Measurements from ENCODE around the gene TYRO3.
A peak's percentile ranks its signal among the peaks of the same experiment; 100 is the strongest.

TYRO3 gene

DNA sequence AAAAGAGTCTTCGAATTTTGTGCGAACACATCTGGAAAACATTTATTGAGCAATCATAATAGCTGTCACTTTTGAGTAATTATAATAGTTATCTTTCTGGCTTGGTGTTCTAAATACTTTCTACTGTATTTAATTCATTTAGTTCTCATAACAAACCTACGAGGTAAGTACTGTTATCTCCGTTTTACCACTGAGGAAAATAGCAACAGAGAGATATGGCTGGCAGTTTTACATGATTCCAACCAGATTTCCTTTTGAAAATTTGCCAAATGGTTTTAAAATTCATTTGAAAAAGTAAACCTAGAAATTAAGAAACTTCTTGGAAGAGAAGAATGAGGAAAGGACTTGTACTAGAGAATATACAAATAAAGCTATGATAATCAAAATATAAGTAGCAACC, 63.9 kb downstream of the TYRO3 start:
- no peak for DNase-seq
- TF ChIP-seq GATA1 (IDR thresholded peaks at IDR 0.05; ENCODE audit: low read depth, low read length) (no peak), POLR2A (IDR thresholded peaks at IDR 0.05; ENCODE audit: low read length) (no peak)

DNA sequence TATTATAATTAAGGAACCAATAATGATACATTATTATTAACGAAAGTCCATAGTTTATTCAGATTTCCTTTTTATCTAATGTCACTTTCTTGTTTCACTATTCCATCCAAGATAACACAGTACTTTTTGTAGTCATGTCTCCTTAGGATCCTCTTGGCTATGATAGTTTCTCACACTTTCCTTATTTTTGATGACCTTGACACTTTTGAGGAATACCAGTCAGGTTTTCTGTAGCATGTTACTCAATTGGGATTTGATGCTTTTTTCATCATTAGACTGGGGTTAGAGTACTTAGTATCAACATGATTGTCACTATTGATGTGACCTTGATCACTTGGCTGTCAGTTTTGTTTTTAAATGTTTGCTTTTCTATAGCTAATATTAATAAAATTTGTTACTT, 68.2 kb downstream of the TYRO3 start:
- no peak for DNase-seq
- TF ChIP-seq POLR2A (IDR thresholded peaks at IDR 0.05; ENCODE audit: low read length) (no peak), GATA1 (IDR thresholded peaks at IDR 0.05; ENCODE audit: low read depth, low read length) (no peak)

DNA sequence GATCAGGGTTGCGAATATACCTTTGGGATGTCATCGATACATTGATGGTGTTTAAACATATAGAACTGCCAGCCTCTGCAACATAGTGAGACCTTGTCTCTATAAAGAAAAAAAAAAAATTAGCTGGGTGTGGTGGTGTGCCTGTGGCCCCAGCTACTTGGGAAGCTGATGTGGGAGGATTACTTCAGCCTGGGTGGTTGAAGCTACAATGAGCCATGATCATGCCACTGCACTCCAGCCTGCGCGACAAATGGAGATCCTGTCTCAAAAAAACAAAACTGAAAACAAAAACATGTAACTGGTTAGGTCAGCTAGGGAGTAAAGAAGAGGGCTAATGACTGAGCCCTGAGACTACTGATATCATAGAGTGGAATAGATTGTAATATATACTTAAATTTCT, 70.5 kb downstream of the TYRO3 start:
- no peak for TF ChIP-seq POLR2A (IDR thresholded peaks at IDR 0.05; ENCODE audit: low read length)
- no peak for TF ChIP-seq GATA1 (IDR thresholded peaks at IDR 0.05; ENCODE audit: low read depth, low read length)
- no peak for DNase-seq

DNA sequence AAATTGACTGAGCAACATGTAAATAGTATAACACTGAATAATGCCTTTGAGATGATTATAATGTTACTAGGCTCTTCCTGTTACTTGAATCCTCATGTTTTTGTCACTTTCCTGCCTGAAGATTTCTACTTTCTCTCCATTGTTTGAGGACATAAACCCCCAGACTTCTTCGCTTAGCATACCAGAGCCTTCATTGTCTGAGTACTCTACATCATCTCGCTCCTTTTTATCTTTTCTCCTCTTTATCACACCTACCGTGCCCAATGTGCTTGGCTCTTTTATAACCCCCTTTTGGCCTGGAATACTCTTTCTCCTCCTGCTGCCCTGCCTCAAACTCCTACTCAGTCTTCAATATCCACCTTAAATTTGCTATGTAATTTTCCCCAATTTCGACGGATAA, 70.9 kb downstream of the TYRO3 start:
- DNase-seq = no peak
- TF ChIP-seq GATA1 (IDR thresholded peaks at IDR 0.05; ENCODE audit: low read depth, low read length) (no peak), POLR2A (IDR thresholded peaks at IDR 0.05; ENCODE audit: low read length) (no peak)

DNA sequence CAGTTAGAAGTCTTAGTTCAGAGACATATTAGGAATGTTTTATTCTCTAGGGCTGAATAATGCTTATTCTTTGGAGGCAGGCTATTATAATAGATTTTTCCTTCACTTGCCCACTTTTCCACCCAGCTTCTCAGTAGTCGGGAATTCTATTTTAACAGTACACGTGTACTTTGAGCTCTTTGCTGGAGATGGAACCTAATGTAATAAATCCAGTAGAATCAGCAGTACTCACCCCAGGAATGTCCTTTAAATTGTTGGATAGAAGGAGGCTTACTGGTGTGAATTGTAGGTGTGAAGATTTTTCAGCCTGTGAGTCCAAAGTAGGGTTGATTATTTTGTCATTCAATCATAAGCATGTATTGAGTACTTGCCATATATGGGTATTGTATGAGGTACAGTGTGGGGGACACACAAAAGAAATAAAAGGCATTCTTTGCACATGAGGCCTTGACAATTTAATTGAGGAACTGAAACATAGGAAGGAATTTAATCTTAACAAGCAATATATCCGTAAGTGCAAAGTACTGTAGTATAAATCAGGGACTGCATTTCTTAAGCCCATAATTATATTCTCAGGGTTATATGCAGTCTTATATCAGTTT, 71.7 kb downstream of the TYRO3 start:
- no peak for TF ChIP-seq POLR2A (IDR thresholded peaks at IDR 0.05; ENCODE audit: low read length)
- TF ChIP-seq GATA1 (IDR thresholded peaks at IDR 0.05; ENCODE audit: low read depth, low read length) = no peak
- DNase-seq = no peak

DNA sequence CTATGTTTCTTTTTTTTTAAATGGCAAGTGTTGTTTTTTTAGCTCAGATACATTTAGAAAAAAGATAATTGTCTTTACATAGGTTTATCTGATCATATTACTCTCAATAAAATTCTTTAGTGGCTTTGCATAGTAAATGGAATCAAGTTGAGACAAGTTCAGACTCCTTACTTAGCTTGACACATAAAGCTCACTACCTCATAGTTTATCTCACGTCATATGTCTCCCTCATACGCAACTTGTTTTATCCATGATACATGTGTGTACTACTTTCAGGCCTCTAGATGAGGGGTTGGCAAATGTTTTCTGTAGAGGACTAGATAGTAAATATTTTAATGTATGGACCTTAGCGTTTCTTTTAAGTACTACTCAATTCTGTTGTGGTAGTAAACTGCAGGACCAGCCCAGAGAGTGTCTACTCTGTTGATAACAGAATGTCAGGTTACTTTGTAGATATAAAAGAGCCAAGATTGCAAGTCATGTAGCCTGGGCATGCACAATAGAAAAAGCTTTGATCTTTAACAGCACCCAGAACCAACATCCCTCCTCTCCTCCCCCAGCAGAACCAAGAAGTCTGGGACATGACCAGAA, 73.0 kb downstream of the TYRO3 start:
- peak; percentile 16 to 49 for DNase-seq
- TF ChIP-seq GATA1 (IDR thresholded peaks at IDR 0.05; ENCODE audit: low read depth, low read length) (no peak), POLR2A (IDR thresholded peaks at IDR 0.05; ENCODE audit: low read length) (no peak)

All from erythroblast (primary cell).